ENCODE data around the gene CACNB4. TPM values are rescaled to one million over a fixed set of nuclear protein-coding genes. Genes with fewer than 3 reads are reported as not detected.

CACNB4 gene
- total and polyA plus RNA-seq, 10 of the 15 experiments (the other 5 are each of a cell fraction or from before 2014, with no cell fraction given) = 2.0 to 21.6 (median 9.3) TPM

DNA sequence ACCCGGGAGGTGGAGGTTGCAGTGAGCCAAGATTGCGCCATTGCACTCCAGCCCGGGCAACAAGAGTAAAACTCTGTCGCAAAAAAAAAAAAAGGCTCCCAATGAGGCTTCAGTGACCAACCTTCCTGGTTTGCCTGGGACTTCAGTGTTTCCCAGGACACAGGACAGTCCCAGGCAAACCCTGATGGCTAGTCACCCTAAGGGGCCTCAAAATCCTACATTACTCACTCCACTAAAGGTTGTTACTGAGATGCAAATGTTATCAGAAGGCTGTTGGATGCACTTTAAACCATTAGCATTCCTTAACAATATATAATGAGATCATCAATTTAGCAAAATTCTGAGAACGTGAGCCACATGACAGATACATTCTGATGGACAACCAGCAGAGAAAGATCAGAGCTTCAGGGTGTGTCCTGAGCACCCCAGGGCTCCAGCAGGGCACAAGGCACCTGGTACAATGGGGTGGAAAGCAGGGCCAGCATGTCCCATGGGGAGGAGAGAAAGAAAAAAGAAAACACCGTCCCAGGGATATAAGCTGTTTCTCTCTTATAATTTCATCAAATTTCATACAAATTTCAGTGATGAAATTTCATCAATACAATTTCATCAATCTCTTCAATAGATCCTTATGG is 152.5 kb downstream of the CACNB4 start (continued):
- TF ChIP-seq, protein P1, sequence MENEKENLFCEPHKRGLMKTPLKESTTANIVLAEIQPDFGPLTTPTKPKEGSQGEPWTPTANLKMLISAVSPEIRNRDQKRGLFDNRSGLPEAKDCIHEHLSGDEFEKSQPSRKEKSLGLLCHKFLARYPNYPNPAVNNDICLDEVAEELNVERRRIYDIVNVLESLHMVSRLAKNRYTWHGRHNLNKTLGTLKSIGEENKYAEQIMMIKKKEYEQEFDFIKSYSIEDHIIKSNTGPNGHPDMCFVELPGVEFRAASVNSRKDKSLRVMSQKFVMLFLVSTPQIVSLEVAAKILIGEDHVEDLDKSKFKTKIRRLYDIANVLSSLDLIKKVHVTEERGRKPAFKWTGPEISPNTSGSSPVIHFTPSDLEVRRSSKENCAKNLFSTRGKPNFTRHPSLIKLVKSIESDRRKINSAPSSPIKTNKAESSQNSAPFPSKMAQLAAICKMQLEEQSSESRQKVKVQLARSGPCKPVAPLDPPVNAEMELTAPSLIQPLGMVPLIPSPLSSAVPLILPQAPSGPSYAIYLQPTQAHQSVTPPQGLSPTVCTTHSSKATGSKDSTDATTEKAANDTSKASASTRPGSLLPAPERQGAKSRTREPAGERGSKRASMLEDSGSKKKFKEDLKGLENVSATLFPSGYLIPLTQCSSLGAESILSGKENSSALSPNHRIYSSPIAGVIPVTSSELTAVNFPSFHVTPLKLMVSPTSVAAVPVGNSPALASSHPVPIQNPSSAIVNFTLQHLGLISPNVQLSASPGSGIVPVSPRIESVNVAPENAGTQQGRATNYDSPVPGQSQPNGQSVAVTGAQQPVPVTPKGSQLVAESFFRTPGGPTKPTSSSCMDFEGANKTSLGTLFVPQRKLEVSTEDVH (IDR thresholded peaks at IDR 0.05; ENCODE audit: low read depth, partially characterized antibody) = no peak
- TF ChIP-seq BCL3 (IDR thresholded peaks at IDR 0.05; ENCODE audit: borderline replicate concordance, insufficient read depth, low read depth, low read length, poor library complexity, severe bottlenecking) = no peak

GRCh38 chr2:151945602-151946001 is 153.2 kb downstream of the CACNB4 start:
- ATAC-seq = no peak
- BruUV-seq (replicated peaks) = no TSS peak
- H2AFZ ChIP-seq (ENCODE audit: control insufficient read depth, low read depth, low read length) = no peak overlapping the region
- RAD21 ChIA-PET (ENCODE audit: unreplicated experiment) = no interaction called here
- no peak for DNase-seq (ENCODE audit: low read depth, low spot score)
- intact Hi-C loops (cut with micrococcal nuclease; ENCODE audit: unreplicated experiment) = loop anchor here (10.0 kb wide), 1 partner anchor 331 kb away; no protein-coding TSS in a partner anchor
- no peak overlapping the region for H3K9ac ChIP-seq (ENCODE audit: control insufficient read depth, insufficient read depth, low read length)
- H3K9me3 ChIP-seq (replicated peaks; ENCODE audit: control insufficient read depth, insufficient read depth, low read length) = no peaks in the 10 kb centered on the region; the same call in 2 of the 3 replicates
- CTCF ChIA-PET = no interaction called here
- no peak for FAIRE-seq
- H3K36me3 ChIP-seq (ENCODE audit: control insufficient read depth in 2 of 2, insufficient read depth in 2 of 2, low read length in 1 of 2) = no peaks in the 10 kb centered on the region
- H3K4me1 ChIP-seq (ENCODE audit: control insufficient read depth, insufficient read depth, low read length) = no peaks in the 10 kb centered on the region
- H3K4me2 ChIP-seq (ENCODE audit: control insufficient read depth, insufficient read depth) = no peak overlapping the region
- POLR2A ChIA-PET = no interaction called here
- no peak overlapping the region for H3K27ac ChIP-seq (ENCODE audit: control insufficient read depth, insufficient read depth)
- SMC1A ChIA-PET (ENCODE audit: uncharacterized antibody, unreplicated experiment) = interaction anchor here (1.0 to 1.1 kb wide), 2 partner anchors 12 to 14 kb away, joined by 3 to 4 read pairs; no protein-coding TSS in a partner anchor
- no peaks in the 10 kb centered on the region for H3K27me3 ChIP-seq (replicated peaks in 1 of 2; ENCODE audit: control insufficient read depth in 2 of 2, insufficient read depth in 2 of 2, low read length in 1 of 2)
- TF ChIP-seq CHD4 (IDR thresholded peaks at IDR 0.05) = no peak
- no peak for TF ChIP-seq SRF (IDR thresholded peaks at IDR 0.05; ENCODE audit: low read depth in 2 of 2, low read length in 2 of 2)
- TF ChIP-seq RELB (IDR thresholded peaks at IDR 0.05; ENCODE audit: low read depth) = no peak
- TF ChIP-seq ZNF384 (IDR thresholded peaks at IDR 0.05; ENCODE audit: borderline replicate concordance, low read depth, low read length) = no peak
- TF ChIP-seq SP1 (IDR thresholded peaks at IDR 0.05; ENCODE audit: low read depth, low read length) = no peak
- TF ChIP-seq, protein P2, sequence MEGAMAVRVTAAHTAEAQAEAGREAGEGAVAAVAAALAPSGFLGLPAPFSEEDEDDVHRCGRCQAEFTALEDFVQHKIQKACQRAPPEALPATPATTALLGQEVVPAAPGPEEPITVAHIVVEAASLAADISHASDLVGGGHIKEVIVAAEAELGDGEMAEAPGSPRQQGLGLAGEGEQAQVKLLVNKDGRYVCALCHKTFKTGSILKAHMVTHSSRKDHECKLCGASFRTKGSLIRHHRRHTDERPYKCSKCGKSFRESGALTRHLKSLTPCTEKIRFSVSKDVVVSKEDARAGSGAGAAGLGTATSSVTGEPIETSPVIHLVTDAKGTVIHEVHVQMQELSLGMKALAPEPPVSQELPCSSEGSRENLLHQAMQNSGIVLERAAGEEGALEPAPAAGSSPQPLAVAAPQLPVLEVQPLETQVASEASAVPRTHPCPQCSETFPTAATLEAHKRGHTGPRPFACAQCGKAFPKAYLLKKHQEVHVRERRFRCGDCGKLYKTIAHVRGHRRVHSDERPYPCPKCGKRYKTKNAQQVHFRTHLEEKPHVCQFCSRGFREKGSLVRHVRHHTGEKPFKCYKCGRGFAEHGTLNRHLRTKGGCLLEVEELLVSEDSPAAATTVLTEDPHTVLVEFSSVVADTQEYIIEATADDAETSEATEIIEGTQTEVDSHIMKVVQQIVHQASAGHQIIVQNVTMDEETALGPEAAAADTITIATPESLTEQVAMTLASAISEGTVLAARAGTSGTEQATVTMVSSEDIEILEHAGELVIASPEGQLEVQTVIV (IDR thresholded peaks at IDR 0.05; ENCODE audit: borderline replicate concordance, partially characterized antibody) = no peak
- TF ChIP-seq ATF7 (IDR thresholded peaks at IDR 0.05; ENCODE audit: low read depth) = no peak
- no peak for TF ChIP-seq CBX3 (IDR thresholded peaks at IDR 0.05; ENCODE audit: borderline replicate concordance, low read depth)
- no peak for TF ChIP-seq IRF3 (IDR thresholded peaks at IDR 0.05)
- no peak overlapping the region for H3K4me3 ChIP-seq
- H4K20me1 ChIP-seq (ENCODE audit: control insufficient read depth, insufficient read depth) = no peaks in the 10 kb centered on the region
- in situ Hi-C loops (cut with MboI) = no loop called here
- H3K79me2 ChIP-seq (ENCODE audit: control insufficient read depth, insufficient read depth, low read length) = no peaks in the 10 kb centered on the region
- whole genome bisulfite sequencing (ENCODE audit: insufficient coverage, insufficient replicate concordance, low lambda C conversion rate, missing lambda C conversion rate) = 98% methylated on average over 6 of the region's 7 CpGs
